ES-I3 (cell line): ENCODE results near the gene PCP4L1.
"Not testable (repeated sequence)": the region's sequence is repeated elsewhere in the genome, so short reads cannot be mapped to it uniquely, and the experiment has no call there.

Experiments used
- H3K36me3 ChIP-seq: 2 replicates; pipeline ENCODE4 v1.6.1; 2013; ENCODE audit warnings: mild to moderate bottlenecking, low read length, control low read depth, moderate library complexity; ENCODE audit not compliant: insufficient read depth
- H3K4me1 ChIP-seq: 2 replicates; pipeline ENCODE4 v1.6.1; 2013; ENCODE audit warnings: mild to moderate bottlenecking, control low read depth, low read length; ENCODE audit not compliant: insufficient read depth
- H3K9ac ChIP-seq: 2 replicates; pipeline ENCODE4 v1.6.1; 2013; ENCODE audit warnings: low read depth, mild to moderate bottlenecking, low read length, moderate library complexity
- H3K9me3 ChIP-seq: 2 replicates; pipeline ENCODE4 v1.6.1; 2013; ENCODE audit warnings: mild to moderate bottlenecking, low read length, moderate library complexity; ENCODE audit not compliant: control insufficient read depth, insufficient read depth

PCP4L1 gene

DNA sequence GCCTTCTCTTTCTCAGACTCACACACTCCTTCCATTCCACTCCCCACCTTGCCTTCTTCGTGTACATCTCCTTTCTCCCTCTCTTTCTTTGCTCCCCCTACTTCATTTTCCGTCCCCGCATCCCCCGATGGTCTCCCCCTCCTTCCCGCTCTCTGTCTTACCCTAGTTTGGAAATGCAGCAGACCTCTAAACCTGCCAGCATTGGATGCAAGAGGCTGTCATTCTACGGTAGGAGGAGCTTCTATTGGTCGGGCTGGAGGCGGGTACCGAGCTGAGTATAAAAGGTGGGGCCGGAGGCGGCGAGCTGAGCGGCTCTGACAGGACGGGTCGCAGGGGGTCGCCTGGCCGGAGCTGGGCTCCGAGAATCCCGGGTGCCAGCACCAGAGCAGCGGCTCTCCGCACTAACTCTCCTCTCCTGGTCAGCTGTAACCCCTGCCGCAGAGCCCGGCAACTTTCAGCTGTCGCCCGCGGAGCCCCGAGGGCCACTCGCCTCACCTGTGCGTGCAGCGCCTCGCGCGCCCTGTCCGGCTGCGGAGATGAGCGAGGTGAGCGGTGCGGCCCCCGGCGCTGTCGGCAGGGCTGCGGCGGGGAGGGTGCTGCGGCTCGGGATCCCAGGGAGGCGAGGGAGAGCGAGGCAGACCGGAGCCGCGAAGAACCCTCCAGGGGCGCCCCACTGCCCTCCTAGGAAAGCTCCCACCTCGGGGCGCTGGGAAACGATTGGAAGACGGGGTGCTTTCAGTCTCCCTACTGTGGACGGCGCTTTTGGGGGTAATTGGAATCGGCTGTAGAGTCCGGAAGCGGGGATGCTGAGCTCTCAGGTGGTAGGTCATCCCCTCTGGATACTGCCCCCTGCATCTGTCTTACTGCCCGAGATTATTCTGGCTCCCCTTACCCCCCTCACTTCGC lies at the start of gene PCP4L1:
TSS of gene PCP4L1 (plus strand) at position 307 of the 906 bp plus-strand sequence. CDS start at position 537, 230 bp downstream.
- H3K36me3 ChIP-seq: no peaks in the 10 kb centered on the region
- peak within 1 kb of the TSS; percentile 58; the same call in 1 of the 2 replicates for H3K9ac ChIP-seq
- H3K4me1 ChIP-seq: 0 out of 2 replicates have a peak, but pooled peaks cover 5% of the 10 kb centered on the region
- H3K9me3 ChIP-seq: 0 out of 2 replicates have a peak, but pooled peaks cover 2% of the 10 kb centered on the region

DNA sequence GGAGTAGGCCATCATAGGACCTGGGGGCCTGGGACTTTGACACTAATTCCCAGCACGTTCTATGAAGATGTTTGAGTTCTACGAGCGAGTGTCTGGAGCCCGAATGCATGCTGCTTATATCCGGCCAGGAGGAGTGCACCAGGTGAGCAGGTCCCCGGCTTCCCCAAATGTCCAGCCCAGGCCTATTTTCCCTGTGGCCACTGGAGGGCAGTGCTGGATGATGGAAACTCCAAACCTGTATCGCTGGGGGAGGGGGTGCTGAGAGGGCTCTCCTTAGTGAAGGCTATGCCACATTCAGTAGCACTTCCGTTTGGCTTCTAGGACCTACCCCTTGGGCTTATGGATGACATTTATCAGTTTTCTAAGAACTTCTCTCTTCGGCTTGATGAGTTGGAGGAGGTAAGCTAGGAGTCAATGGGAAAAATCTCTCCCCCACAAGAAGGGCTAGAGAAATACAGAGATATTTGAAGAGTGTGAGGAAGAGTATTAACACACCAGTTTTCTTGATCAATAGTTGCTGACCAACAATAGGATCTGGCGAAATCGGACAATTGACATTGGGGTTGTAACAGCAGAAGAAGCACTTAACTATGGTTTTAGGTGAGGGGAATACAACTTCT lies 48.6 kb upstream of the PCP4L1 start:
- Histone ChIP-seq H3K9ac (no peak overlapping the region), H3K4me1 (peaks cover 5% of the 10 kb centered on the region), H3K36me3 (peaks cover 45% of the 10 kb centered on the region), H3K9me3 (no peaks in the 10 kb centered on the region)

DNA sequence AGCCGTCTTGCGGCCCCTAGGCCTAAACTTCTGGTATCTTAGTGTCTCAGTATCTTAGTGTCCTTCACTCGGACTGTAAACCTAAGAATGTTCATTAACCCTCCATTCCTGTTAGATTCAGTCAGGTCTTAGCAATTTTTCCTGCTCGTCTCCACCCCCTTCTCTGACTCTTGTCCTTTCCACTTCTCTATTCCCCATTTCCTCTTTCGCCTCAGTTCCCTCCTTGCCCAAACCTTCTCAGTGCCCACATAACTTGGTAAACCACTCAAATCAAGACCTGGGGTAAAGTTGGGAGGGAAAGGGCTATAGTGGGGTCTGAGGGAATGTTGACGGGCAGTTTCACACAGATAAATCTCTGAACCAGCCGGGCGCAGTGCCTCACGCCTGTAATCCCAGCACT lies 44.2 kb upstream of the PCP4L1 start:
- H3K4me1 ChIP-seq: peaks cover 27% of the 10 kb centered on the region
- no peak overlapping the region for H3K9ac ChIP-seq
- H3K36me3 ChIP-seq: peaks cover 35% of the 10 kb centered on the region
- H3K9me3 ChIP-seq: no peaks in the 10 kb centered on the region

GRCh38 chr1:161215076-161215475 lies 43.5 kb upstream of the PCP4L1 start, which contains the start of gene FCER1G:
Gene FCER1G (plus strand): TSS chr1:161215295. CDS start chr1:161215322, 27 bp downstream.
- peaks cover 33% of the 10 kb centered on the region for H3K36me3 ChIP-seq
- peaks cover 25% of the 10 kb centered on the region for H3K4me1 ChIP-seq
- no peaks in the 10 kb centered on the region for H3K9me3 ChIP-seq
- H3K9ac ChIP-seq: no peak within 1 kb of the TSS

DNA sequence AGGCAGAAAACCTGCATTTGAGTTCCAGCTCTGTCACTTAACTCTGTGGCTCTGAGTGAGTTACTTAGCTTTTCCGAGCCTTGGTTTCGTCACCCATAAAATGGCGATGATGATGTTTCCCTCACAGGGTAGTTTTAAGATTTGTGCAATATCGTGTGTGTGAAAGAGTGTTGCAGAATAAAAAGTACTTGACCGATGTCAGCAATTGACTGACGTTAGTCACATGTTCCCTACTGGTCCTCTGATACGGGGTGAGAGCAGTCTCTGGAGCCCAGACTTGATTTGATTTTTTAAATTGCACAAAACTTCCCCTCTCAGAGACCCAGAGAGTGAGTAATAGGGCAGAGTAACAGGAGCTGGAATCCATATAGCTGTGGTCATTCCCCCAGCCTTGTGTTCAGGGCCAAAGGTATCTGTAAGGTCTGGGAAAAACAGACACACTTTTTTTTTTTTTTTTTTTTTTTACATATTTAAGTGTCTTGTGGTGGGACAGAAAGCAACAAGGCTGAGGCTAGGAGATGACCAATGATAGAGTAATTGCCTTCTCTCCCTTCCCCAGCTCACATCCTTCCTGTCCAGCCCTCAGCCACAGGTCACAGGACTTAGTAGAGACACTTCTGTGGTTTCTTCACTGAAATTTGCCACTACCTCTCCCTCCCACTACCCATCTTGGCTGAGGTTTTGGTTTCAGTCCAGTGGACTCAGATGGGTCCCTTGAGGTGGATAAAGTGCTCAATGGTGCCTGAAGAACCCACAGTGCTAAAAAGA lies 41.4 kb upstream of the PCP4L1 start:
- Histone ChIP-seq H3K4me1 (peaks cover 23% of the 10 kb centered on the region), H3K9ac (no peak overlapping the region), H3K36me3 (peaks cover 14% of the 10 kb centered on the region), H3K9me3 (no peaks in the 10 kb centered on the region)

- Histone ChIP-seq H3K4me1 (peaks cover 23% of the 10 kb centered on the region), H3K9me3 (no peaks in the 10 kb centered on the region), H3K36me3 (peaks cover 12% of the 10 kb centered on the region), H3K9ac (no peak overlapping the region)
These were observed 40.7 kb upstream of the PCP4L1 start for GRCh38 chr1:161217831-161218230.

GRCh38 chr1:161218301-161219077 lies 40.1 kb upstream of the PCP4L1 start:
- no peak overlapping the region for H3K9ac ChIP-seq
- no peaks in the 10 kb centered on the region for H3K9me3 ChIP-seq
- peaks cover 8% of the 10 kb centered on the region for H3K36me3 ChIP-seq
- H3K4me1 ChIP-seq: peaks cover 23% of the 10 kb centered on the region

DNA sequence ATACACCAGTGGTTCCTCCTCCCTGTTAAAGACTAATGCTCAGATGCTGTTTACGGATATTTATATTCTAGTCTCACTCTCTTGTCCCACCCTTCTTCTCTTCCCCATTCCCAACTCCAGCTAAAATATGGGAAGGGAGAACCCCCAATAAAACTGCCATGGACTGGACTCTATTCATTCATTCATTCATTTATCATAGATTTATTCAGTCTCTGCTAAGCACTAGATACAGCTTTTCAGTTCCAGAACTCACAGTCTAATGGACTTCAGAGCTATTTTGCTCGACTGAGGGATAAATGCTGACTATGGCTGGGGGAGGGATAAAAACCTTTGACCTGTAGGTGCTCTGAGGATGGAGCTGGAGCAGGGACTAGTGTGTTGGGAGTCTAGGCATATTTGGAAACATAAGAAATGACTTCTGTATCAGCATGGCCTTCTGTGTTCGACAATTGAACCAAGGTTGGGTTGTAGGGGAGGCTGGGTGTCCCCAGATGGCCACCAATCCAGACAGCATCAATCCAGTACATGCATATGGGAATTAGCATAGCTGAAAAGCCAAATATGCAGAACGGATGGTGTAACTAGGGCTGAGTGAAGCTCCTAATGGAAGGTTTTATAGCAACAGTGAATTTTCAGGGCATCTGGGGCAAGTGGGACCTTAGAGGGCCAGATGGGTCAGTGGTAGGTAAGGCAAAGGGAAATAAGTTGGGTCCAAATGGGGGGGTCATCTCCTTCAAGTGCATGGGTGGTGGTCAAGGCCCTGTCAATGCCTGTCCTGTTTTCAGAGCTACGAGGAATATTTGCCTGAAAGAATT lies 39.3 kb upstream of the PCP4L1 start:
- H3K4me1 ChIP-seq: peaks cover 23% of the 10 kb centered on the region
- H3K9ac ChIP-seq: no peak overlapping the region
- no peaks in the 10 kb centered on the region for H3K9me3 ChIP-seq
- no peaks in the 10 kb centered on the region for H3K36me3 ChIP-seq

DNA sequence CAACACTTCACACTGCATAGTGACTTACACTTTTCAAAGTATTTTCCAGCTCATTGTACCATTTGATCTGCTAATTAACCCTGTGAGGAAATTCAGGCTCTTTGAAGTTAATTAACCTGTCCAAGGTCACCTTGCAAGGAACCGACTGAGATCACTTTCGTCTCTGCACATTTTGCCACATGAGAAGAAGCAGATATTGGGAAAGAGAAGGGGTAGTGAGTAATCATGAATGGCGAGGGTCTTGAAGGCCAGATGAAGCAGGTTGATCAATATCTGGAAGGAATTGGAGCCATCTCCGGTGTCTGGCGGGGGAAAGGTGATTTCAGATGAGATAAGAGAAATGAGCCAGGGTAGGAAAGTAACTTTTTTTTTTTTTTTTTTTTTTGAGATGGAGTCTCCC lies 38.5 kb upstream of the PCP4L1 start:
- Histone ChIP-seq H3K36me3 (no peaks in the 10 kb centered on the region), H3K9me3 (no peaks in the 10 kb centered on the region), H3K4me1 (peaks cover 23% of the 10 kb centered on the region), H3K9ac (no peak overlapping the region)

- Histone ChIP-seq H3K9me3 (no peaks in the 10 kb centered on the region), H3K4me1 (peaks cover 11% of the 10 kb centered on the region), H3K9ac (no peak overlapping the region), H3K36me3 (no peaks in the 10 kb centered on the region)
These were observed 36.1 kb upstream of the PCP4L1 start for GRCh38 chr1:161222175-161223019.

DNA sequence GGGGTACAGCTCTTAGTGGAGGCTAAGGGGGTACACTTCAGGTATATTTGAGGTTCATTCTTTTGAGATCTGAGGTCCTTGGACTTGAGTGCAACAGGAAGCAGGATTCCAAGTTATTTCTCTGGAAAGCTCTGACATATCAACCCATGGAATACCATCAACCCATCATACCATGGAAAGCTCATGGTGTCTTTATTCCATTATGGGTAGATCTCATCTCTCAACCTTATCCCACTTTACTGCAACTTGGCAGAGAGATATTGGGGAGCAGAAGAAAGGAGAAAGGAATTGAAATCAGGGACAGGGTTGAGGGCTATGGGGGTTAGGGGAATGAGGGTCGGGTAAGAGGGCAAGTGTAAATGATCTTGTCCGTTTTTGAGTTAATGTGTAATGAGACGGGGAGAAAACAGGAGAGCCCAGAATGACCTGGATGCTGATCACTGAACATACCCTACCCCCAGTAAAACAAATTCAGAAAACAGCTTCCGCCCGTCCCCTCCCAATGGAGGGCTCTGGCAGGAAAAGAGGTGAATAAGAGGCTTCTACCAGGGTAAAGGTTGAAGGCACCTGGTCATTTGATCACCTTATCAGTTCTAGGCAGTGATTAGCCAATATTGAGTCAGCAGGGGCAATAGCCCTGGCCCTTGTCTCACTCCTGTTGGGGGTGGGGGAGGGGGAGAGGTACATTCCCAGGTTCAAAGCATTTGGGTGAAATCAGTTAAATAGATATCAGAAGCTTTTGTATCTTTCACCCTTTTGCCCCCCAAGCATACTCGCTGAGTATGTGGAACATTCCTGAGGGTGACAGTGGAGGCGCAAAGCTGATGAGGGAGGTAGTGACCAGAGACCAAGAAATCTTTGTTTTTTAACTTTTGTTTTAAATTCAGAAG lies 34.5 kb upstream of the PCP4L1 start:
- Histone ChIP-seq H3K9me3 (no peaks in the 10 kb centered on the region), H3K9ac (no peak overlapping the region), H3K36me3 (peaks cover 5% of the 10 kb centered on the region; the same call in 1 of the 2 replicates), H3K4me1 (no peaks in the 10 kb centered on the region; the same call in 1 of the 2 replicates)

- H3K4me1 ChIP-seq, H3K9ac ChIP-seq: not testable (repeated sequence)
These were observed 33.9 kb upstream of the PCP4L1 start for GRCh38 chr1:161224695-161225087.

More at GRCh38 chr1:161224695-161225087, 33.9 kb upstream of the PCP4L1 start:
- H3K9me3 ChIP-seq, H3K36me3 ChIP-seq: not testable (repeated sequence)
